CD4-positive, alpha-beta memory T cell (primary cell): Measurements from ENCODE around the gene F7. TPM values are rescaled to one million over a fixed set of nuclear protein-coding genes. Genes with fewer than 3 reads are reported as not detected.
A peak's percentile ranks its signal among the peaks of the same experiment; 100 is the strongest.

Experiments
- CTCF ChIA-PET: fragments of 350-600 bp; sonication (Branson Sonifier 250); formaldehyde crosslinking; loops from one replicate; lab custom pipeline; 2021; ENCODE audit warnings: inconsistent platforms; ENCODE audit not compliant: partially characterized antibody; lab: Charles Lee
- POLR2A ChIA-PET: fragments of 350-600 bp; sonication (Branson Sonifier 250); formaldehyde crosslinking; loops from one replicate; lab custom pipeline; 2021; ENCODE audit not compliant: partially characterized antibody; lab: Charles Lee
- DNase-seq, 5 donors: peaks; one replicate each; pipeline versions ENCODE4 v3.0.0 to v3.0.0-alpha.2; 2020 to 2022; ENCODE audit warnings: mixed read lengths in 1 of 5
- H3K27ac ChIP-seq: one replicate; pipeline ENCODE4 v1.7.0; 2013; ENCODE audit warnings: low read depth, low read length
- H3K27me3 ChIP-seq: 2 replicates; pipeline ENCODE4 v1.7.0; 2013; ENCODE audit warnings: mild to moderate bottlenecking, low read length, moderate library complexity; ENCODE audit not compliant: insufficient read depth
- H3K36me3 ChIP-seq: 2 replicates; pipeline ENCODE4 v1.7.0; 2013; ENCODE audit warnings: mild to moderate bottlenecking, low read length, moderate library complexity; ENCODE audit not compliant: insufficient read depth
- H3K4me1 ChIP-seq: 2 replicates; pipeline ENCODE4 v1.7.0; 2013; ENCODE audit warnings: mild to moderate bottlenecking, low read length, moderate library complexity; ENCODE audit not compliant: insufficient read depth
- H3K4me3 ChIP-seq, 2 donors: one replicate each; pipeline ENCODE4 v1.7.0; 2013; ENCODE audit warnings: low read length in 2 of 2, mild to moderate bottlenecking in 1 of 2
- H3K9me3 ChIP-seq, 2 donors: one replicate each; pipeline ENCODE4 v1.7.0; 2013; ENCODE audit warnings: low read length in 2 of 2, control low read depth in 1 of 2; ENCODE audit not compliant: control insufficient read depth in 1 of 2
- H3K27ac Mint-ChIP-seq, 7 donors: one replicate each; pipeline ENCODE4 v1.8.0; 2020 to 2021; ENCODE audit warnings: mixed read lengths in 7 of 7, mild to moderate bottlenecking in 6 of 7, inconsistent platforms in 3 of 7, moderate library complexity in 3 of 7
- H3K27me3 Mint-ChIP-seq, 2 donors: one replicate each; pipeline ENCODE4 v1.8.0; 2020 to 2021; ENCODE audit warnings: mixed read lengths in 2 of 2
- H3K36me3 Mint-ChIP-seq, 2 donors: one replicate each; pipeline ENCODE4 v1.8.0; 2020 to 2021; ENCODE audit warnings: mixed read lengths in 2 of 2, inconsistent platforms in 1 of 2, mild to moderate bottlenecking in 1 of 2
- H3K4me1 Mint-ChIP-seq, 4 donors: one replicate each; pipeline ENCODE4 v1.8.0; 2020 to 2021; ENCODE audit warnings: mixed read lengths in 4 of 4, mild to moderate bottlenecking in 1 of 4
- H3K4me3 Mint-ChIP-seq, 8 donors: one replicate each; pipeline ENCODE4 v1.8.0; 2020 to 2021; ENCODE audit warnings: mixed read lengths in 8 of 8, mild to moderate bottlenecking in 7 of 8, moderate library complexity in 6 of 8, inconsistent platforms in 3 of 8
- H3K9me3 Mint-ChIP-seq, 8 donors: one replicate each; pipeline ENCODE4 v1.8.0; 2020 to 2021; ENCODE audit warnings: mixed read lengths in 8 of 8, mild to moderate bottlenecking in 5 of 8, inconsistent platforms in 3 of 8, moderate library complexity in 1 of 8
- intact Hi-C: fragments of 100-400 bp; cut with micrococcal nuclease; formaldehyde crosslinking; loops from one replicate; pipeline ENCODE4 v1.15.1; 2023
- polyA plus RNA-seq, 2 donors: library from polyadenylated mRNA; unstranded; fragments of 300-500 nt; fragmentation: Illumina TruSeq; gene quantifications; one replicate each; pipeline ENCODE4 v1.2.3, GENCODE V29; 2021
- total RNA-seq, 2 experiments: library from RNA; stranded (reverse); gene quantifications; one replicate each; pipeline ENCODE4 v1.2.3, GENCODE V29; 2021

F7 gene
- total and polyA plus RNA-seq, 4 experiments from 2014 or later, result not detected

DNA sequence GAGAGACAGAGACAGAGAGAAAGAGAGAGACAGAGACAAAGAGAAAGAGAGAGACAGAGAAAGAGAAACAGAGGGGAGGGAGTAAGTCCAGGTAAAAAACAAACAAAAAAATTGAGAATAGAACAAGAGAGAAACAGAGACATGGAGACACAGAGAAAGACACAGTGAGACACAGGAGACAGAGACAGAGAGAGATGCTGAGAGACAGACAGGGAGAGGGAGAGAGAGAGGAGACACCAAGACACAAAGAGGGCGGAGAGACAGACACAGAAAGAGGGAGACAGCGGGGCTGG lies 47.0 kb downstream of the F7 start:
- peak overlapping the region; percentile 81 to 97 (median 88) for H3K4me3 Mint-ChIP-seq
- H3K27ac Mint-ChIP-seq, result peak overlapping the region; percentile 58 to 97 (median 91)
- peaks cover 7 to 26% (median 20%) of the 10 kb centered on the region in 4 donors for H3K4me1 Mint-ChIP-seq
- POLR2A ChIA-PET, result interaction anchor here (5.0 kb wide), 1 partner anchor 57 kb away, joined by 42 read pairs; the partner anchor contains the start of genes CUL4A and PCID2
- H3K9me3 Mint-ChIP-seq, result peaks cover 0 to 29% (median 2%) of the 10 kb centered on the region in 8 donors
- no peak overlapping the region for H3K27ac ChIP-seq
- H3K4me3 ChIP-seq, result peak overlapping the region; percentile 36 to 73
- CTCF ChIA-PET, result interaction anchor here (1.2 kb wide), 1 partner anchor 57 kb away, joined by 3 read pairs; the partner anchor contains the start of gene CUL4A
- peaks cover 0 to 4% of the 10 kb centered on the region in 2 donors for H3K36me3 Mint-ChIP-seq
- peaks cover 23% of the 10 kb centered on the region for H3K4me1 ChIP-seq
- no peak for DNase-seq
- H3K36me3 ChIP-seq, result no peaks in the 10 kb centered on the region
- H3K27me3 ChIP-seq, result no peaks in the 10 kb centered on the region
- no peaks in the 10 kb centered on the region for H3K27me3 Mint-ChIP-seq
- H3K9me3 ChIP-seq, result no peaks in the 10 kb centered on the region
- intact Hi-C loops, result loop anchor here (2.0 kb wide), 2 partner anchors 32 to 144 kb away; partner anchors contain the start of gene LAMP1

DNA sequence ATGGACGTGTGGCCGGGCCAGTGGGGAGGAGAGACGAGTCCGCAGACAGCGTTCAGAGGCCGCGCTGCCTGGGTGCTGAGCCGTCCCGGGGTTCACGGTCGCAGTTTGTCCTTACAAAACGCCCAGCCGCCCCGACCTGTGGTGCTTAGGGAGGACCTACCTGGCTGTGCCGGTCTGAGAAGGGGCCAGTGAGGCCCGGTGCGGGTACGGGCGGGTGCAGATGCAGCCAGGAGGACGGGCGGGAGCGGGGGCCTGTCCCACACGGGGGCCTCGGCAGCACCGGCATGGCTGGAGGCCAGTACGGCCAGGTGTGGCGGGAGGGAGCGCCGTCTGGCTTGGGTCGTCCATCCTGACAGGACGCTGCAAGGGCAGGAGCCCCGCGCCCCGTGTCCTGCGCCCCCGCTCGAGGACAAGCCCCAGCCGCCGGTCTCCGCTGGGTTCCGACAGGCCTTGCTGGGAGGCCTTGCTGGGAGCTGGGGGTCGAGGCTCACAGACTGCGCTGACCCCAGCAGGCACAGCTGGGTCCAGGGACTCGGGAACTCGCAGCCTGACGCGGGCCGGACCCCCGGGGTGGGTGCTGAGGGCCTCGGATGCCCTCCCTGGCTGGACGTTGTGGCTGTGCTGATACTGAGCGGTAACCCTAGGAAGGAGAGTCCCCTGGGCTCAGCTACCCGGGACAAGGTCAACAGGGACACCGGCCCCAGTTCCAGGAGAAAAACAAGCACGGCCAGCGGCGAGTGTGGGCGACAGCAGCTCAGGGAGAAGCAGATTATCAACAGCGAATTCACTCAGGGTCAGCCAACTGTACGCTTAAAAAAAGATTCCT lies 47.6 kb downstream of the F7 start:
- ChIA-PET CTCF (interaction anchor here (1.2 kb wide), 1 partner anchor 57 kb away, joined by 3 read pairs; the partner anchor contains the start of gene CUL4A), POLR2A (interaction anchor here (0.6 to 5.0 kb wide), 4 partner anchors 23 to 184 kb away, joined by 3 to 42 read pairs (median 6); partner anchors contain the start of genes CUL4A, MCF2L and PCID2)
- H3K27ac Mint-ChIP-seq, result peak overlapping the region; percentile 77 to 97 (median 94)
- Histone ChIP-seq H3K27me3 (no peaks in the 10 kb centered on the region), H3K27ac (peak overlapping the region; percentile 48), H3K4me3 (peak overlapping the region; percentile 73 to 93), H3K4me1 (peaks cover 23% of the 10 kb centered on the region), H3K9me3 (no peaks in the 10 kb centered on the region), H3K36me3 (no peaks in the 10 kb centered on the region)
- peaks cover 0 to 4% of the 10 kb centered on the region in 2 donors for H3K36me3 Mint-ChIP-seq
- H3K27me3 Mint-ChIP-seq, result no peaks in the 10 kb centered on the region
- peaks cover 0 to 29% (median 2%) of the 10 kb centered on the region in 8 donors for H3K9me3 Mint-ChIP-seq
- peak overlapping the region; percentile 86 to 97 (median 88) for H3K4me3 Mint-ChIP-seq
- intact Hi-C loops, result loop anchor here (1.0 to 2.0 kb wide), 3 partner anchors 32 to 144 kb away; partner anchors contain the start of genes LAMP1 and PCID2
- peaks cover 7 to 26% (median 20%) of the 10 kb centered on the region in 4 donors for H3K4me1 Mint-ChIP-seq
- peak in 2 of 5 donors; percentile 18 to 22 for DNase-seq

DNA sequence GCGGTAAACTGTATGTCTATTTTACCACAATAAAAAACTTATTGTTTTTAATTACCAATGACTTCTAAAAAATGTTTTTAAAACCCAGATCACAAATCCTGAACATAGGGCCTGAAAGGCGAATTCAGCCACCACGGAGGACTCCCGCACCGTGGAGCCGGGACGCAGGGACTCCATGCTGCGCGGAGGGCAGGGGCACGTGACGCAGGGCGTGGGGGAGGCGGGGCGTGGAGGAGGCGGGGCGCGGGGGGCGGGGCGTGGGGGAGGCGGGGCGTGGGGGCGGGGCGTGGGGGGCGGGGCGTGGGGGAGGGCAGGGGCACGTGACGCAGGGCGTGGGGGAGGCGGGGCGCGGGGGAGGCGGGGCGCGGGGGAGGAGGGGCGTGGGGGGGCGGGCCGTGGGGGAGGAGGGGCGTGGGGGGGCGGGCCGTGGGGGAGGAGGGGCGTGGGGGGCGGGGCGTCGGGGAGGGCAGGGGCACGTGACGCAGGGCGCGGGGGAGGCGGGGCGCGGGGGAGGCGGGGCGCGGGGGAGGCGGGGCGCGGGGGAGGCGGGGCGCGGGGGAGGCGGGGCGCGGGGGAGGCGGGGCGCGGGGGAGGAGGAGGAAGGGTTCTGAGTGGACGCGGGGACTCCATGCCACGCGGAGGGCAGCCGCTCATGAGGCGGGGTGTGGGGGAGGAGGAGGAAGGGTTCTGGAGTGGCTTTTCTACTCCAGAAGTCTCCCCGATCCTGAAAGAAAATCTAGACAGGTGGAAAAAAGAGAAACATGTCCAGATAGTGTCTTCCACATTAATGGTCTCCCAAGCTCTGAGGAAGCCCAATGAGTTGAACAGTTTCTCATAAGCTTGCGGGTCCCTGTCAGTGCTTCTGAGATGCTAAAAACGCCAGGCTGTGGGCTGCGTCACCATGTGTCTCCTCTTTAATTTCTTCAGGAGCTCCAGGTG lies 48.5 kb downstream of the F7 start:
- Histone ChIP-seq H3K4me1 (peaks cover 23% of the 10 kb centered on the region), H3K27ac (peak overlapping the region; percentile 49), H3K36me3 (no peaks in the 10 kb centered on the region), H3K4me3 (peak overlapping the region; percentile 73 to 93), H3K9me3 (no peaks in the 10 kb centered on the region), H3K27me3 (no peaks in the 10 kb centered on the region)
- ChIA-PET CTCF (interaction anchor here (1.2 to 2.1 kb wide), 2 partner anchors 26 to 56 kb away, joined by 3 to 5 read pairs; partner anchors contain the start of gene CUL4A), POLR2A (interaction anchor here (0.6 to 5.0 kb wide), 7 partner anchors 22 to 185 kb away, joined by 3 to 42 read pairs (median 7); partner anchors contain the start of genes CUL4A, MCF2L and PCID2)
- Mint-ChIP-seq H3K27ac (peak overlapping the region; percentile 87 to 98 (median 96)), H3K9me3 (peaks cover 0 to 29% (median 2%) of the 10 kb centered on the region in 8 donors), H3K4me1 (peaks cover 7 to 26% (median 20%) of the 10 kb centered on the region in 4 donors), H3K4me3 (peak overlapping the region; percentile 83 to 89 (median 86)), H3K36me3 (peaks cover 0 to 4% of the 10 kb centered on the region in 2 donors), H3K27me3 (no peaks in the 10 kb centered on the region)
- peak; percentile 57 to 76 (median 75) for DNase-seq
- intact Hi-C loops, result loop anchor here (1.0 to 2.0 kb wide), 3 partner anchors 31 to 143 kb away; partner anchors contain the start of genes LAMP1 and PCID2

DNA sequence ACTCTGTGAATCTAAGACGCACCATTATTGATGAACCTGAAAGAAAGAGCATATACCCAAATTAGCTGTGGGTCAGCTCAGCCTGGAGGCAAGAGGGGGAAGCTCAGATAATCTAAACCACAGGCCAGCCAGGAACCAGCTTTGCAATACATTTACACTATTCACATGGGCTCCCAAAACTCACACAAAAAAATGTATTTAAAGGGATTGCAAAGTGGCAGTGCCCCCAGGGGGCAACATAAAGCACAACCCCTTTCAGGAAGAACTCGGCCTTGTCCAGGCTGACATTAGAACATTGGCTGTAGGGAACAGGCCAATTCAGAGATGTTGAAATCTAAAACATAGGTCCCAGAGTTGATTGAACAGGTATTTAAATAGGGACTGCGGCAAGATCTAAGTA lies 49.6 kb downstream of the F7 start:
- no peaks in the 10 kb centered on the region for H3K27me3 ChIP-seq
- CTCF ChIA-PET, result interaction anchor here (2.1 kb wide), 1 partner anchor 25 kb away, joined by 5 read pairs; no protein-coding TSS in a partner anchor
- peaks cover 23% of the 10 kb centered on the region for H3K4me1 ChIP-seq
- intact Hi-C loops, result no loop called here
- H3K27me3 Mint-ChIP-seq, result no peaks in the 10 kb centered on the region
- POLR2A ChIA-PET, result interaction anchor here (0.9 to 5.0 kb wide), 5 partner anchors 16 to 68 kb away, joined by 3 to 42 read pairs (median 8); partner anchors contain the start of genes CUL4A and PCID2
- H3K36me3 Mint-ChIP-seq, result peaks cover 0 to 4% of the 10 kb centered on the region in 2 donors
- peaks cover 0 to 29% (median 2%) of the 10 kb centered on the region in 8 donors for H3K9me3 Mint-ChIP-seq
- no peak overlapping the region for H3K27ac ChIP-seq
- DNase-seq, result no peak
- H3K27ac Mint-ChIP-seq, result peak overlapping the region; percentile 72 to 98 (median 96)
- peak overlapping the region in 5 of 8 donors; percentile 58 to 87 (median 67) for H3K4me3 Mint-ChIP-seq
- H3K9me3 ChIP-seq, result no peaks in the 10 kb centered on the region
- no peak overlapping the region for H3K4me3 ChIP-seq
- no peaks in the 10 kb centered on the region for H3K36me3 ChIP-seq
- peaks cover 9 to 33% (median 24%) of the 10 kb centered on the region in 4 donors for H3K4me1 Mint-ChIP-seq

DNA sequence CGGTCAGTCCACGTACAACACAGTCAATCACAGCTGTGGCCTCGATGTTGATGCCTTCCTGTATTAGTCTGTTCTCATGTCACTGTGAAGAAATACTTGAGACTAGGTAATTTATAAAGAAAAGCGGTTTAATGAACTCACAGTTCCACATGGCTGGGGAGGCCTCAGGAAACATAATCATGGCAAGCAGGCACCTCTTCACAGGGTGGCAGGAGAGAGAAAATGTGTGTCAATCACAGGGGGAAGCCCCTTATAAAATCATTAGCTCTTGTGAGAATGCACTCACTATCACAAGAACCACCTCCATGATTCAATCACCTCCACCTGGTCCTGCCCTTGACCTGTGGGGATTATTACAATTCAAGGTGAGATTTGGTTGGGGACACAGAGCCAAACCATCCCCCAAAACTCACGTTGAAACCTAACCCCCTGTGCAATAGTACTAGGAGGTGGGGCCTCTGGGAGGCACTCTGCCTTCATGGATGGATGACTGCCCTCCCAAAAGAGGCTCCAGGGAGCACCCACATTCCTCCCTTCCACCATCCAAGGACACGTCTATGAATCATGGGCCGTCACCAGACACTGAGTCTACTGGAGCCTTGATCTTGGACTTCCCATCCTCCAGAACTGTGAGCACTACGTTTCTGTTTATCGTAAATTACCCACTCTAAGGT lies 50.5 kb downstream of the F7 start:
- no peak for DNase-seq
- Histone ChIP-seq H3K27me3 (no peaks in the 10 kb centered on the region), H3K4me3 (no peak overlapping the region), H3K9me3 (no peaks in the 10 kb centered on the region), H3K36me3 (no peaks in the 10 kb centered on the region), H3K4me1 (peaks cover 32% of the 10 kb centered on the region), H3K27ac (no peak overlapping the region)
- intact Hi-C loops, result no loop called here
- H3K4me3 Mint-ChIP-seq, result no peak overlapping the region
- H3K36me3 Mint-ChIP-seq, result peaks cover 0 to 4% of the 10 kb centered on the region in 2 donors
- POLR2A ChIA-PET, result interaction anchor here (0.9 to 5.0 kb wide), 7 partner anchors 15 to 67 kb away, joined by 3 to 42 read pairs (median 3); partner anchors contain the start of genes CUL4A and PCID2
- CTCF ChIA-PET, result interaction anchor here (0.7 to 2.1 kb wide), 3 partner anchors 18 to 54 kb away, joined by 3 to 5 read pairs (median 4); partner anchors contain the start of gene CUL4A
- H3K9me3 Mint-ChIP-seq, result peaks cover 0 to 29% (median 2%) of the 10 kb centered on the region in 8 donors
- H3K4me1 Mint-ChIP-seq, result peaks cover 12 to 40% (median 29%) of the 10 kb centered on the region in 4 donors
- H3K27me3 Mint-ChIP-seq, result no peaks in the 10 kb centered on the region
- H3K27ac Mint-ChIP-seq, result peak overlapping the region in 3 of 7 donors; percentile 22 to 98 (median 24)
